HepG2 (cell line): ENCODE data around the gene NUDT13. TPM values are rescaled to one million over a fixed set of nuclear protein-coding genes. Genes with fewer than 3 reads are reported as not detected.

ENCODE experiments used
- ATAC-seq: fragments of 200-7000 bp; cut with Tn5 transposase; 3 replicates; pipeline ENCODE4 v1.9.1; 2020; ENCODE audit warnings: mild to moderate bottlenecking, moderate library complexity
- BruUV-seq: library from RNA; stranded (reverse); fragments of 400-500 nt; replicated peaks from 2 replicates; lab custom pipeline; 2021; lab: Mats Ljungman, UMichigan
- CTCF ChIA-PET: fragments of 300-600 bp; formaldehyde crosslinking; extraction: SDS; loops from one replicate; lab custom pipeline; 2021; ENCODE audit warnings: low total read pairs, inconsistent platforms, low intra/inter-chr PET ratio; lab: Yijun Ruan, JAX
- POLR2A ChIA-PET: fragments of 350-600 bp; sonication (Branson Sonifier 250); formaldehyde crosslinking; loops from one replicate; lab custom pipeline; 2020; ENCODE audit warnings: antibody characterized with exemption, inconsistent platforms; lab: Yijun Ruan, JAX
- DNase-seq: peaks from one replicate; pipeline ENCODE4 v3.0.0-alpha.2; 2015; ENCODE audit warnings: low spot score
- FAIRE-seq: peaks from 3 replicates; lab custom pipeline; 2011; peaks lifted over from hg19 to GRCh38; lab: Jason Lieb, UNC
- H2AFZ ChIP-seq: one replicate; pipeline ENCODE4 v1.6.1; 2011; ENCODE audit warnings: low read length, inconsistent platforms
- H3K27ac ChIP-seq: fragments of 300-600 bp; 3 replicates; pipeline ENCODE4 v1.8.0; 2011; ENCODE audit warnings: mixed run types, mild to moderate bottlenecking, mixed read lengths, low read length, inconsistent platforms; ENCODE audit not compliant: insufficient read depth; ENCODE audit errors: extremely low read length
- H3K27me3 ChIP-seq, 2 experiments: fragments of 200-600 bp in 1 of 2; 2 replicates in 1 of 2; 3 replicates in 1 of 2; pipeline versions ENCODE4 v1.6.0 to v1.8.0; 2011; ENCODE audit warnings: low read length in 2 of 2, mild to moderate bottlenecking in 2 of 2, moderate library complexity in 2 of 2, inconsistent platforms in 1 of 2; ENCODE audit not compliant: insufficient read depth in 2 of 2, control insufficient read depth in 1 of 2
- H3K36me3 ChIP-seq, 2 experiments: fragments of 200-600 bp in 1 of 2; replicated peaks in 1 of 2; 2 replicates in 1 of 2; 3 replicates in 1 of 2; pipeline versions ENCODE4 v1.5.1 to v1.8.0; 2011; ENCODE audit warnings: low read length in 2 of 2, inconsistent platforms in 1 of 2; ENCODE audit not compliant: insufficient read depth in 2 of 2, control insufficient read depth in 1 of 2
- H3K4me1 ChIP-seq: 2 replicates; pipeline ENCODE4 v1.5.1; 2012; ENCODE audit warnings: low read length, inconsistent platforms; ENCODE audit not compliant: insufficient read depth
- H3K4me2 ChIP-seq: 2 replicates; pipeline ENCODE4 v1.6.0; 2011; ENCODE audit warnings: low read depth, low read length, inconsistent platforms
- H3K4me3 ChIP-seq, 3 experiments: fragments of 200-600 bp in 1 of 3; sonication (generic), shearing (Covaris generic) in 1 of 3; replicated peaks in 1 of 3; 2 replicates each; pipeline ENCODE4 v1.5.1; 2011 to 2016; ENCODE audit warnings: low read length in 3 of 3, inconsistent platforms in 2 of 3, low read depth in 2 of 3, mild to moderate bottlenecking in 2 of 3, control low read depth in 1 of 3, mixed read lengths in 1 of 3; ENCODE audit not compliant: insufficient read depth in 1 of 3
- H3K79me2 ChIP-seq: one replicate; pipeline ENCODE4 v1.6.1; 2011; ENCODE audit warnings: low read length, inconsistent platforms; ENCODE audit not compliant: insufficient read depth
- H3K9ac ChIP-seq: 2 replicates; pipeline ENCODE4 v1.6.0; 2011; ENCODE audit warnings: mild to moderate bottlenecking, low read depth, low read length, inconsistent platforms; ENCODE audit not compliant: insufficient read depth
- H3K9me3 ChIP-seq: 2 replicates; pipeline ENCODE4 v1.5.1; 2012; ENCODE audit warnings: mild to moderate bottlenecking, low read length
- H4K20me1 ChIP-seq: 2 replicates; pipeline ENCODE4 v1.6.0; 2011; ENCODE audit warnings: inconsistent platforms, mild to moderate bottlenecking, low read length, moderate library complexity; ENCODE audit not compliant: insufficient read depth
- ARID2 ChIP-seq: sonication (generic); formaldehyde crosslinking; IDR thresholded peaks from 2 replicates; pipeline ENCODE4 v1.8.1; 2022; ENCODE audit warnings: mild to moderate bottlenecking, missing genetic modification reagents, borderline replicate concordance
- FOXJ3 ChIP-seq: sonication (generic); formaldehyde crosslinking; IDR thresholded peaks from 2 replicates; pipeline ENCODE4 v1.4.0; 2020; ENCODE audit warnings: missing genetic modification reagents, mild to moderate bottlenecking, borderline replicate concordance
- HOXD1 ChIP-seq: sonication (generic); formaldehyde crosslinking; IDR thresholded peaks from 2 replicates; pipeline ENCODE4 v1.5.0; 2020; ENCODE audit warnings: missing genetic modification reagents
- KDM5A ChIP-seq: fragments of 200-600 bp; sonication (generic); IDR thresholded peaks from 2 replicates; pipeline ENCODE4 v1.7.0; 2018; ENCODE audit warnings: antibody characterized with exemption, mild to moderate bottlenecking, low read length, borderline replicate concordance
- MTF2 ChIP-seq: sonication (generic); formaldehyde crosslinking; IDR thresholded peaks from 2 replicates; pipeline ENCODE4 v1.5.0; 2020; ENCODE audit warnings: missing genetic modification reagents, borderline replicate concordance
- POLR2A ChIP-seq, 2 experiments: IDR thresholded peaks; 2 replicates each; pipeline ENCODE4 v1.6.1; 2011; ENCODE audit warnings: low read depth in 2 of 2, low read length in 2 of 2, mild to moderate bottlenecking in 1 of 2, moderate library complexity in 1 of 2; ENCODE audit not compliant: insufficient read depth in 1 of 2
- RBM22 ChIP-seq: fragments of 200-400 bp; formaldehyde crosslinking; optimal IDR thresholded peaks from 2 replicates; pipeline ENCODE3; 2017; ENCODE audit warnings: mild to moderate bottlenecking, low read length, moderate library complexity
- RNF219 ChIP-seq: sonication (generic); formaldehyde crosslinking; IDR thresholded peaks from 2 replicates; pipeline ENCODE4 v1.5.0; 2020; ENCODE audit warnings: mild to moderate bottlenecking, missing genetic modification reagents
- TEAD3 ChIP-seq: optimal IDR thresholded peaks from 2 replicates; pipeline ENCODE3; 2016; ENCODE audit warnings: borderline replicate concordance
- U2AF1 ChIP-seq: fragments of 200-400 bp; formaldehyde crosslinking; optimal IDR thresholded peaks from 2 replicates; pipeline ENCODE3; 2017; ENCODE audit warnings: mild to moderate bottlenecking, low read depth, low read length
- ZNF180 ChIP-seq: sonication (generic); formaldehyde crosslinking; IDR thresholded peaks from 2 replicates; pipeline ENCODE4 v1.4.0; 2020; ENCODE audit warnings: low read depth, missing genetic modification reagents, borderline replicate concordance
- ZNF205 ChIP-seq: IDR thresholded peaks from 2 replicates; pipeline ENCODE4 v1.6.1; 2018; ENCODE audit warnings: missing biosample characterization, missing genetic modification reagents
- ZNF841 ChIP-seq: sonication (generic); formaldehyde crosslinking; IDR thresholded peaks from 2 replicates; pipeline ENCODE4 v1.8.1; 2023; ENCODE audit warnings: missing genetic modification reagents, borderline replicate concordance
- ZSCAN31 ChIP-seq: sonication (generic); formaldehyde crosslinking; IDR thresholded peaks from 2 replicates; pipeline ENCODE4 v1.5.0; 2020; ENCODE audit warnings: low read depth, mild to moderate bottlenecking, missing genetic modification reagents
- WGBS: methylation state at CpG from one replicate; pipeline ENCODE4 v1.1.6; 2017; ENCODE audit warnings: low lambda C conversion rate; 5-methylcytosine and 5-hydroxymethylcytosine counted together
- in situ Hi-C: cut with HindIII; loops from 2 replicates; pipeline ENCODE4 v1.10.0; 2017; ENCODE audit warnings: low pct_unique_long_range_greater_than_20kb; ENCODE audit not compliant: extremely low pct_ligation_motif_present
- intact Hi-C: fragments of 100-400 bp; cut with micrococcal nuclease; formaldehyde crosslinking; loops from one replicate; pipeline ENCODE4 v1.10.0; 2022; ENCODE audit not compliant: unreplicated experiment
- polyA plus RNA-seq, 8 experiments: library from polyadenylated mRNA; depleted of rRNA in 3 of 8; stranded (reverse) in 7 of 8; unstranded in 1 of 8; fragments of >200 nt; fragmentation: Illumina TruSeq in 4 of 8; extraction: Trizol in 4 of 8; gene quantifications; 2 replicates each; pipeline versions ENCODE4 v1.2.1 to v1.2.3, GENCODE V29; 2011 to 2016; ENCODE audit warnings: low read depth in 4 of 8, missing spikeins in 1 of 8, mixed read lengths in 1 of 8; ENCODE audit not compliant: insufficient read depth in 1 of 8
- total RNA-seq, 5 experiments: library from RNA; depleted of rRNA; stranded (reverse); fragments of >200 nt; fragmentation: Illumina TruSeq; extraction: Trizol; gene quantifications; 2 replicates each; pipeline ENCODE4 v1.2.3, GENCODE V29; 2016; ENCODE audit warnings: low read depth in 1 of 5
- TF ChIP-seq, protein P1 (sequence below): sonication (generic); formaldehyde crosslinking; IDR thresholded peaks from 2 replicates; pipeline ENCODE4 v1.4.0; 2020; ENCODE audit warnings: missing genetic modification reagents, borderline replicate concordance
- TF ChIP-seq, protein P2 (sequence below): IDR thresholded peaks from 2 replicates; pipeline ENCODE4 v1.6.1; 2016; ENCODE audit warnings: missing genetic modification reagents, missing compliant biosample characterization
- TF ChIP-seq, protein P3 (sequence below): sonication (generic); formaldehyde crosslinking; IDR thresholded peaks from 2 replicates; pipeline ENCODE4 v1.4.0; 2020; ENCODE audit warnings: missing genetic modification reagents

The NUDT13 gene
- total and polyA plus RNA-seq, 2 of the 13 experiments (the other 11 are each of a cell fraction or from before 2014, with no cell fraction given) = 4.2 to 6.5 TPM

GRCh38 chr10:73095481-73096021 lies 14.7 kb upstream of the NUDT13 start:
- ATAC-seq (no peak), DNase-seq (peak; percentile 49), FAIRE-seq (no peak)
- Histone ChIP-seq H3K79me2 (peaks cover 58% of the 10 kb centered on the region), H4K20me1 (peaks cover 40% of the 10 kb centered on the region), H3K9me3 (no peaks in the 10 kb centered on the region), H2AFZ (no peak overlapping the region), H3K4me1 (peaks cover 41% of the 10 kb centered on the region), H3K4me2 (peak overlapping the region; percentile 78), H3K27ac (peak overlapping the region; percentile 84), H3K9ac (peak overlapping the region; percentile 94), H3K27me3 (no peaks in the 10 kb centered on the region; a peak in 1 of 5 replicates), H3K4me3 (peak overlapping the region; percentile 97 to 100 (median 99)), H3K36me3 (peaks cover 0 to 5% of the 10 kb centered on the region in 2 experiments; a peak in 1 of 5 replicates)
- intact Hi-C loops = loop anchor here (1.0 to 2.0 kb wide), 2 partner anchors 64 to 73 kb away; partner anchors contain the start of genes ECD and FAM149B1
- POLR2A ChIA-PET = interaction anchor here (0.7 to 6.7 kb wide), 11 partner anchors 14 to 152 kb away, joined by 3 to 72 read pairs (median 4); partner anchors contain the start of genes DNAJC9, ECD, FAM149B1 and NUDT13
- in situ Hi-C loops = no loop called here
- TSS peak; percentile 89 for BruUV-seq
- WGBS = 2% methylated on average over 14 of the region's 14 CpGs
- CTCF ChIA-PET = interaction anchor here (2.3 kb wide), 1 partner anchor 64 kb away, joined by 15 read pairs; no protein-coding TSS in a partner anchor
- peak; percentile 82 for TF ChIP-seq TEAD3 (CRISPR knock-in tag)
- TF ChIP-seq KDM5A = peak; percentile 52; the same call in 1 of the 2 replicates
- TF ChIP-seq, protein P1, sequence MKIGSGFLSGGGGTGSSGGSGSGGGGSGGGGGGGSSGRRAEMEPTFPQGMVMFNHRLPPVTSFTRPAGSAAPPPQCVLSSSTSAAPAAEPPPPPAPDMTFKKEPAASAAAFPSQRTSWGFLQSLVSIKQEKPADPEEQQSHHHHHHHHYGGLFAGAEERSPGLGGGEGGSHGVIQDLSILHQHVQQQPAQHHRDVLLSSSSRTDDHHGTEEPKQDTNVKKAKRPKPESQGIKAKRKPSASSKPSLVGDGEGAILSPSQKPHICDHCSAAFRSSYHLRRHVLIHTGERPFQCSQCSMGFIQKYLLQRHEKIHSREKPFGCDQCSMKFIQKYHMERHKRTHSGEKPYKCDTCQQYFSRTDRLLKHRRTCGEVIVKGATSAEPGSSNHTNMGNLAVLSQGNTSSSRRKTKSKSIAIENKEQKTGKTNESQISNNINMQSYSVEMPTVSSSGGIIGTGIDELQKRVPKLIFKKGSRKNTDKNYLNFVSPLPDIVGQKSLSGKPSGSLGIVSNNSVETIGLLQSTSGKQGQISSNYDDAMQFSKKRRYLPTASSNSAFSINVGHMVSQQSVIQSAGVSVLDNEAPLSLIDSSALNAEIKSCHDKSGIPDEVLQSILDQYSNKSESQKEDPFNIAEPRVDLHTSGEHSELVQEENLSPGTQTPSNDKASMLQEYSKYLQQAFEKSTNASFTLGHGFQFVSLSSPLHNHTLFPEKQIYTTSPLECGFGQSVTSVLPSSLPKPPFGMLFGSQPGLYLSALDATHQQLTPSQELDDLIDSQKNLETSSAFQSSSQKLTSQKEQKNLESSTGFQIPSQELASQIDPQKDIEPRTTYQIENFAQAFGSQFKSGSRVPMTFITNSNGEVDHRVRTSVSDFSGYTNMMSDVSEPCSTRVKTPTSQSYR (CRISPR knock-in tag) = peak; percentile 94
- 0 out of 2 replicates have a peak, but pooled peaks have one; percentile 11 for TF ChIP-seq MTF2 (CRISPR knock-in tag)
- no peak for TF ChIP-seq ARID2 (CRISPR knock-in tag)
- peak; percentile 43 for TF ChIP-seq RBM22
- no peak for TF ChIP-seq HOXD1 (CRISPR knock-in tag)
- TF ChIP-seq, protein P2, sequence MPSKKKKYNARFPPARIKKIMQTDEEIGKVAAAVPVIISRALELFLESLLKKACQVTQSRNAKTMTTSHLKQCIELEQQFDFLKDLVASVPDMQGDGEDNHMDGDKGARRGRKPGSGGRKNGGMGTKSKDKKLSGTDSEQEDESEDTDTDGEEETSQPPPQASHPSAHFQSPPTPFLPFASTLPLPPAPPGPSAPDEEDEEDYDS (CRISPR knock-in tag) = peak; percentile 52; the same call in 1 of the 2 replicates
- no peak for TF ChIP-seq ZNF841 (CRISPR knock-in tag)
- TF ChIP-seq ZSCAN31 = no peak
- TF ChIP-seq RNF219 = no peak
- no peak for TF ChIP-seq FOXJ3 (CRISPR knock-in tag)
- no peak for TF ChIP-seq ZNF205 (CRISPR knock-in tag)
- TF ChIP-seq POLR2A (IDR thresholded peaks at IDR 0.05; ENCODE audit: insufficient read depth in 1 of 2, low read depth in 2 of 2, low read length in 2 of 2) = 0 out of 4 replicates have a peak, but pooled peaks of 1 of the 2 experiments have one; percentile 25
- TF ChIP-seq, protein P3, sequence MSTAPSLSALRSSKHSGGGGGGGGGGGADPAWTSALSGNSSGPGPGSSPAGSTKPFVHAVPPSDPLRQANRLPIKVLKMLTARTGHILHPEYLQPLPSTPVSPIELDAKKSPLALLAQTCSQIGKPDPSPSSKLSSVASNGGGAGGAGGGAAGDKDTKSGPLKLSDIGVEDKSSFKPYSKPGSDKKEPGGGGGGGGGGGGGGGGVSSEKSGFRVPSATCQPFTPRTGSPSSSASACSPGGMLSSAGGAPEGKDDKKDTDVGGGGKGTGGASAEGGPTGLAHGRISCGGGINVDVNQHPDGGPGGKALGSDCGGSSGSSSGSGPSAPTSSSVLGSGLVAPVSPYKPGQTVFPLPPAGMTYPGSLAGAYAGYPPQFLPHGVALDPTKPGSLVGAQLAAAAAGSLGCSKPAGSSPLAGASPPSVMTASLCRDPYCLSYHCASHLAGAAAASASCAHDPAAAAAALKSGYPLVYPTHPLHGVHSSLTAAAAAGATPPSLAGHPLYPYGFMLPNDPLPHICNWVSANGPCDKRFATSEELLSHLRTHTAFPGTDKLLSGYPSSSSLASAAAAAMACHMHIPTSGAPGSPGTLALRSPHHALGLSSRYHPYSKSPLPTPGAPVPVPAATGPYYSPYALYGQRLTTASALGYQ (CRISPR knock-in tag) = no peak
- no peak for TF ChIP-seq U2AF1
- no peak for TF ChIP-seq ZNF180
